Large intestine (tissue), 3 donors: Measurements from ENCODE around the gene MGA. TPM values are rescaled to one million over a fixed set of nuclear protein-coding genes. Genes with fewer than 3 reads are reported as not detected.
A peak's percentile ranks its signal among the peaks of the same experiment; 100 is the strongest.

Experiments
- DNase-seq, 2 donors: peaks; one replicate each; pipeline versions ENCODE4 v3.0.0 to v3.0.0-alpha.2; 2013
- H3K27ac ChIP-seq: one replicate; pipeline ENCODE4 v1.5.1; 2013; ENCODE audit warnings: low read length
- H3K27me3 ChIP-seq: 2 replicates; pipeline ENCODE4 v1.6.1; 2013; ENCODE audit warnings: low read length; ENCODE audit not compliant: control insufficient read depth, insufficient read depth
- H3K36me3 ChIP-seq: 2 replicates; pipeline ENCODE4 v1.6.1; 2013; ENCODE audit warnings: low read length; ENCODE audit not compliant: control insufficient read depth, insufficient read depth
- H3K4me1 ChIP-seq: one replicate; pipeline ENCODE4 v1.6.1; 2013; ENCODE audit warnings: low read length; ENCODE audit not compliant: control insufficient read depth, insufficient read depth
- H3K4me3 ChIP-seq: one replicate; pipeline ENCODE4 v1.5.1; 2013; ENCODE audit warnings: low read length
- H3K9me3 ChIP-seq: one replicate; pipeline ENCODE4 v1.6.1; 2013; ENCODE audit warnings: mild to moderate bottlenecking, low read depth, low read length, moderate library complexity; ENCODE audit not compliant: control insufficient read depth
- WGBS: methylation state at CpG from one replicate; pipeline ENCODE4 v1.1.5; 2013; ENCODE audit warnings: low lambda C conversion rate; ENCODE audit not compliant: insufficient coverage; 5-methylcytosine and 5-hydroxymethylcytosine counted together
- polyA plus RNA-seq: library from polyadenylated mRNA; unstranded; fragments of 120-200 nt; gene quantifications from one replicate; pipeline ENCODE4 v1.2.1, GENCODE V29; 2013

The MGA gene
- polyA plus RNA-seq, 1 donor, result 18.9 TPM

- WGBS, result no CpG with 5 or more reads among the region's 4 CpGs
- H3K9me3 ChIP-seq, result no peaks in the 10 kb centered on the region
- H3K27ac ChIP-seq, result peak overlapping the region; percentile 6
- H3K4me1 ChIP-seq, result peaks cover 44% of the 10 kb centered on the region
- no peak overlapping the region for H3K4me3 ChIP-seq
- DNase-seq, result no peak
- no peaks in the 10 kb centered on the region for H3K36me3 ChIP-seq
- no peaks in the 10 kb centered on the region for H3K27me3 ChIP-seq
These were observed 119.5 kb downstream of the MGA start for GRCh38 chr15:41779662-41780157.

GRCh38 chr15:41780266-41780665 is 120.1 kb downstream of the MGA start:
- peak overlapping the region; percentile 6 for H3K27ac ChIP-seq
- no peak for DNase-seq
- no peaks in the 10 kb centered on the region for H3K36me3 ChIP-seq
- no CpG with 5 or more reads among the region's 2 CpGs for WGBS
- H3K4me1 ChIP-seq, result peaks cover 44% of the 10 kb centered on the region
- no peaks in the 10 kb centered on the region for H3K27me3 ChIP-seq
- H3K9me3 ChIP-seq, result no peaks in the 10 kb centered on the region
- no peak overlapping the region for H3K4me3 ChIP-seq

- H3K4me3 ChIP-seq, result no peak overlapping the region
- no peaks in the 10 kb centered on the region for H3K36me3 ChIP-seq
- no peaks in the 10 kb centered on the region for H3K9me3 ChIP-seq
- H3K27ac ChIP-seq, result peak overlapping the region; percentile 6
- 60% methylated on average over 1 of the region's 1 CpG for WGBS
- no peak for DNase-seq
- H3K4me1 ChIP-seq, result peaks cover 39% of the 10 kb centered on the region
- no peaks in the 10 kb centered on the region for H3K27me3 ChIP-seq
These were observed 120.5 kb downstream of the MGA start for GRCh38 chr15:41780727-41781126.

DNA sequence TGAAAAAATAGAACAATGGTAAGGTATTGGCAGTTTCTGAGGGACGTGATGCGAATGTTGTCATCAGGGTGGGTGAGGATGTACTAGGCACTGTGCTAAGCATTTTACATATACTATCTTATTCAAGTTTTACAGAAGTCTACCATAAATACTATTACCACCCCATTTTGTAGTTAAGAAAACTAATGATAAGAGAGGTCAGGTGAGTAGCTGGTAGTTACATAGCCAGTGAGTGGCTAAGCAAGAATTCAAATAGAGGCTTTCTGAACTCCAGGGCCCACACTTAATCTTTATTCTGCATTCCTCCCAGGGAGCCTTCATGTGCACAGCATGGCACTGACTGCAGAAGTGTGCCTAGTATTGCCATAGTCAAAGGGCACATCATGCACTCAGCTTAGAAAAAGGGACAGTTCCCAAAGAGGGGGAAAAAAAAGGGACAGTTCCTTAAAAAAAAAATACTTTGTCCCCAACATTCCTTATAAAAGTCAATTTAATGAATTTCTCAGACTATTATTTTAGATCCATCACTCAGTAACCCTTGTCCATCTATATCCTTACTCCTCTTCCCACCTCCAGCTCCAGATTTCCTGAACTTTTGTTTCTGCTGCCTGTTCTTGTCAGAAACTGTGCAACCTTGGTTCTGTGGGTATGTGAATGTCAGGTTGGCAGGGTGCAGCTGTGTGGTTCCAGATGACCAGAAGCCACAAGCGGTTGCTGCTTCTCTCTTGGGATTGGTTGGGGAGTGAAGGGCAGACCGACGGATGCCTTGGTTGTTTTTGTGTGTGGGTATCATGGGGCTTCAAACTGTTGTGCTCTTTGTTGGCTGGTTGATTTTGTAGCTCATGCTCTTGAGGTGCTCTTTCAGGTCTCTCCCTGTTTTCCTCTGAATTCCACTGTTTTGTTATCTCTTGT is 122.4 kb downstream of the MGA start:
- no peaks in the 10 kb centered on the region for H3K9me3 ChIP-seq
- H3K36me3 ChIP-seq, result no peaks in the 10 kb centered on the region
- H3K27me3 ChIP-seq, result no peaks in the 10 kb centered on the region
- no peak overlapping the region for H3K4me3 ChIP-seq
- peak overlapping the region; percentile 88 for H3K27ac ChIP-seq
- no CpG with 5 or more reads among the region's 5 CpGs for WGBS
- peaks cover 37% of the 10 kb centered on the region for H3K4me1 ChIP-seq
- peak in 1 of 2 donors; percentile 72 for DNase-seq

DNA sequence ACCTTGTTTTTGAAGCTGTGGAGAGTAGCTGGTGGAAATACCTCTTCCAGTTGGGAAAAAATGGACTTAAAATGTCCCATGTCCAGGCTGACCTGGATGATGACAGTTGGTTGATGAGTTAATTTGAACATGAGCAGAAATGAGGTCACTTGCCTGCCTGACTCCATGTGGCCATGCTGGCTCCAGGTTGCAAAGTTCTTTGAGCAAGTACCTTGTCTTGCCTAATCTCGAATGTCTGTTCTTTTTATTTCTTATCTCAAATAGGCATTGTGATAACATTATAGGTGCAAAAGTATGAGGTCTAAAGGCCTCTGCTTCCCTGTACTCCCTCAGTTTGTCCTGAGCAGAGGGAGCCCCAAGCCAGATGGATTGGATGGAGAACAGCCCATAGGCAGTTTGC is 123.1 kb downstream of the MGA start:
- peak; percentile 75 to 85 for DNase-seq
- Histone ChIP-seq H3K27me3 (no peaks in the 10 kb centered on the region), H3K36me3 (no peaks in the 10 kb centered on the region), H3K4me3 (no peak overlapping the region), H3K9me3 (no peaks in the 10 kb centered on the region), H3K27ac (peak overlapping the region; percentile 88), H3K4me1 (peaks cover 43% of the 10 kb centered on the region)
- WGBS, result no CpG with 5 or more reads among the region's 1 CpG

DNA sequence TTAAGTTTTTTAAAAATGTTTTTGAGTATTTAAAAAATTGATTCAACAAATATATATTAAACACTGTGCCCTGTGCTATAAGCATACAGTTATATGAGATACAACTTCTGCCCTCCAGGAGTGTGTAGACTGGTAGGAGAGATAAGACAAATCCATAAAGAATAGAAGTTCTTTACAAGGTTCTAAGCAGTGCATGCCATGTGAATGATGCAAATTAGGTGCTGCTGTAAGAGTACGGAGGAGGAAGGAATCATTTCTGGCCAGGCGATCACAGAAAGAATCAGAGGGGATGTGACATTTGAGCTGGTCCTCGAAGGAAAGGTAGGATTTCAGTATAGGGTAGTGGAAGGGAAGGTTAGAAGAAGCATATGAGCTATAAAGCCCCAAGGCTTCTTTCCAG is 128.1 kb downstream of the MGA start:
- no peak for DNase-seq
- WGBS, result no CpG with 5 or more reads among the region's 3 CpGs
- Histone ChIP-seq H3K27me3 (no peaks in the 10 kb centered on the region), H3K9me3 (no peaks in the 10 kb centered on the region), H3K4me3 (no peak overlapping the region), H3K36me3 (peaks cover 3% of the 10 kb centered on the region), H3K4me1 (peaks cover 58% of the 10 kb centered on the region), H3K27ac (peak overlapping the region; percentile 91)

DNA sequence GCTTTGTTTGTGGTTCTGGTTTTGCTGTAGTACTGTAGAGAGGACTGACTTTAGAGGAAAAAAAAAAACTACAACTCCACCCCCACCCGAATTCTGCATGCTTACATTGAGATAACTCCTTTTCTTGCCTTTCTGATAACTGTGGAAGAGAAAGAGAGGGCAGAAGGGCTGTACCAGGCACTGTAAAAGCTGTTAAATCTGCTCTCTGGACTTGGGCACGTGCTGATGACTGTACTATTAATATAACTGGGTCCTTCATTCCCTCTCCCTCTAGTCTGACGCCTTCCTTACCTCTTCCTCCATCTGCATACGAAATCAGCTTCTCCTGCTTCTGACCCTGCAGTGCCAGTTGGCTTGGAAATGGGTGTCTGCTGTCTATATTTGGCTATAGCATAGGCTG is 129.0 kb downstream of the MGA start:
- peak; percentile 87 to 95 for DNase-seq
- Histone ChIP-seq H3K36me3 (peaks cover 3% of the 10 kb centered on the region), H3K4me1 (peaks cover 49% of the 10 kb centered on the region), H3K4me3 (no peak overlapping the region), H3K27ac (peak overlapping the region; percentile 91), H3K9me3 (no peaks in the 10 kb centered on the region), H3K27me3 (no peaks in the 10 kb centered on the region)
- no CpG with 5 or more reads among the region's 4 CpGs for WGBS

- peaks cover 3% of the 10 kb centered on the region for H3K36me3 ChIP-seq
- H3K9me3 ChIP-seq, result no peaks in the 10 kb centered on the region
- H3K27ac ChIP-seq, result peak overlapping the region; percentile 91
- no peaks in the 10 kb centered on the region for H3K27me3 ChIP-seq
- no peak for DNase-seq
- no peak overlapping the region for H3K4me3 ChIP-seq
- H3K4me1 ChIP-seq, result peaks cover 49% of the 10 kb centered on the region
These were observed 129.5 kb downstream of the MGA start for GRCh38 chr15:41789662-41790061.

- Histone ChIP-seq H3K27ac (peak overlapping the region; percentile 91), H3K36me3 (peaks cover 3% of the 10 kb centered on the region), H3K9me3 (no peaks in the 10 kb centered on the region), H3K27me3 (no peaks in the 10 kb centered on the region), H3K4me1 (peaks cover 50% of the 10 kb centered on the region), H3K4me3 (no peak overlapping the region)
- no CpG with 5 or more reads among the region's 3 CpGs for WGBS
- DNase-seq, result no peak
These were observed 130.0 kb downstream of the MGA start for GRCh38 chr15:41790169-41790568.

DNA sequence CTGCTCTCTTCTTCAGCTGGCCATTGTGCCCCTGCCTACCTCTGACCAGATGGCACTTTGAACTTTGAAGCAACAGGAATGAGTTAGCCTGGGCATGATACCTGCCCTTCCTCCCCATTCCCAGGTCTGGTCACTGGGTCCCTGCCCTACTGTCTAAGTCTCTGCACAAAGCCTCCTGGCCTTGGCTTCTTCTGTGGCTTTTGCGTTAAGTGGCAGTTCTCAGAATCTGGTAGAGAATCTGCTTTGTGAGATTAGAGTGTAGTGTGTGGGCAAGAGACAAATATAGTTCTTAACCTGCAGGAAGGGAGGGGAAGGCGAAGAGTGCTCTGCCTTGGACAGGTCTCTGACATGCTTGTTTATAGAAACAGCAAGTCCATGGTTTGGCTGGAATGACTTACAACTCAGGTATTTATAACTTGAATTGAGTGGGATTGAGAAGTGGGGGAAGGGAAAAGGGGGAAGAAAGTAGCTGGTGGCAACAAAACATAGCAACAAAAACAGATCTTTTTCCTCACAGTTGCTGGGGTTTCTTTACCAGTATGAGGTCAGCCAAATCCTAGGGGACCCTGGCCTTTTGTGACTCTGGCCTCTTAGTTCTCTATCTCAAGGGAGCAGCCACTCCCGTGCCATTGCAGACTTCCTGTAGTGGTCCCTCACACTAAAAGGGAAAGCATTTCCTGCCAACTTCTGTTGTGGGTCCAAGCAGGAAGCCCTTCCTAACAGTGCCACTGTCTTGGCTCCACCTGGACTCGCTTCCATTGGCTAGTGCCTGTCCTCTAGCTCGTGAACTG is 130.7 kb downstream of the MGA start:
- Histone ChIP-seq H3K4me1 (peaks cover 55% of the 10 kb centered on the region), H3K4me3 (no peak overlapping the region), H3K9me3 (no peaks in the 10 kb centered on the region), H3K27me3 (no peaks in the 10 kb centered on the region), H3K36me3 (peaks cover 3% of the 10 kb centered on the region), H3K27ac (peak overlapping the region; percentile 91)
- WGBS, result no CpG with 5 or more reads among the region's 5 CpGs
- DNase-seq, result peak; percentile 67 to 84
